Activated CD4-positive, alpha-beta T cell treated with anti-CD3 and anti-CD28 coated beads, Interleukin-2, amount 10 ng/mL, durations not matched to agents 7 days and 5 days (primary cell): ENCODE results near the gene CAMSAP1. TPM values are rescaled to one million over a fixed set of nuclear protein-coding genes. Genes with fewer than 3 reads are reported as not detected.
"Not testable (repeated sequence)": the region's sequence is repeated elsewhere in the genome, so short reads cannot be mapped to it uniquely, and the experiment has no call there.

Source experiments
- CTCF ChIA-PET: fragments of 350-600 bp; sonication (Branson Sonifier 250); formaldehyde crosslinking; loops from one replicate; lab custom pipeline; 2021; ENCODE audit warnings: antibody characterized with exemption; lab: Charles Lee
- POLR2A ChIA-PET: fragments of 350-600 bp; sonication (Branson Sonifier 250); formaldehyde crosslinking; loops from one replicate; lab custom pipeline; 2021; ENCODE audit warnings: antibody characterized with exemption; lab: Charles Lee
- DNase-seq: peaks from one replicate; pipeline ENCODE4 v3.0.0-alpha.2; 2020
- H3K27ac Mint-ChIP-seq: one replicate; pipeline ENCODE4 v1.8.0; 2021; ENCODE audit warnings: mild to moderate bottlenecking, moderate library complexity, mixed read lengths
- H3K27me3 Mint-ChIP-seq: one replicate; pipeline ENCODE4 v1.8.0; 2021; ENCODE audit warnings: mixed read lengths
- H3K36me3 Mint-ChIP-seq: one replicate; pipeline ENCODE4 v1.8.0; 2021; ENCODE audit warnings: low read depth, mixed read lengths
- H3K4me1 Mint-ChIP-seq: one replicate; pipeline ENCODE4 v1.8.0; 2021; ENCODE audit warnings: mixed read lengths
- H3K4me3 Mint-ChIP-seq: one replicate; pipeline ENCODE4 v1.8.0; 2021; ENCODE audit warnings: mild to moderate bottlenecking, moderate library complexity, mixed read lengths
- H3K9me3 Mint-ChIP-seq: one replicate; pipeline ENCODE4 v1.8.0; 2021; ENCODE audit warnings: mixed read lengths
- total RNA-seq, 2 experiments: library from RNA; stranded (reverse); gene quantifications; one replicate each; pipeline ENCODE4 v1.2.3, GENCODE V29; 2021

Gene CAMSAP1
- total RNA-seq, 2 experiments from 2014 or later, result 20.4 to 22.7 TPM

DNA sequence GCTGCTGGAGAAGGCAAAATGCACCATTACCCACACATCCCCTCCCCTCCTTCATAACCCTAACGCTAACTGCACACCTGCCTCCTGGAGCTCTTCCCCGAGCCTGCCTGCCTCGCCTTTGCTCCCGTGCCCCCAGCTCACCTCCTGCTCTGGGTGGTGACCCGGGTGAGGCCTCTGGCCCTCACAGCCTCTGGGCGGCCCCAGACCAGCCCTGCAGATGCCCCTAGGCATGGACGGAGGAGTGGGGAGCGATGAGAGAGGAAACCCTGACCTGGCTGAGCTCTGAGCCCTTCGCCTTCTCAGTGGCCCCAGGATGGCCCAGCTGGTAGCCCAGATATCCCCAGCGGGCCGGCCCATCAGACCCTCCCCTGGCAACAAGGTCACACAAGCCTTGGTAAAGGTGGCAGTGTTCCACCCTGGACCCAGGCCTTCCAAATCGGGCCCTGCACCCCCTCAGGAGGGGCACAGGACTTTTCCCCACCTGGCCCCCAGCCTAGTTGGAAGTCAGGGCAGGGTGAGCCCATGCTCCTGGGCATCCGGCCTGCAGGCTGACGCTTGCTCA, 14.5 kb upstream of the CAMSAP1 start:
- CTCF ChIA-PET, result no interaction called here
- Mint-ChIP-seq H3K9me3 (peaks cover 15% of the 10 kb centered on the region), H3K27me3 (no peaks in the 10 kb centered on the region), H3K36me3 (peaks cover 5% of the 10 kb centered on the region), H3K4me1 (peaks cover 12% of the 10 kb centered on the region), H3K27ac (no peak overlapping the region), H3K4me3 (no peak overlapping the region)
- POLR2A ChIA-PET, result no interaction called here
- no peak for DNase-seq

DNA sequence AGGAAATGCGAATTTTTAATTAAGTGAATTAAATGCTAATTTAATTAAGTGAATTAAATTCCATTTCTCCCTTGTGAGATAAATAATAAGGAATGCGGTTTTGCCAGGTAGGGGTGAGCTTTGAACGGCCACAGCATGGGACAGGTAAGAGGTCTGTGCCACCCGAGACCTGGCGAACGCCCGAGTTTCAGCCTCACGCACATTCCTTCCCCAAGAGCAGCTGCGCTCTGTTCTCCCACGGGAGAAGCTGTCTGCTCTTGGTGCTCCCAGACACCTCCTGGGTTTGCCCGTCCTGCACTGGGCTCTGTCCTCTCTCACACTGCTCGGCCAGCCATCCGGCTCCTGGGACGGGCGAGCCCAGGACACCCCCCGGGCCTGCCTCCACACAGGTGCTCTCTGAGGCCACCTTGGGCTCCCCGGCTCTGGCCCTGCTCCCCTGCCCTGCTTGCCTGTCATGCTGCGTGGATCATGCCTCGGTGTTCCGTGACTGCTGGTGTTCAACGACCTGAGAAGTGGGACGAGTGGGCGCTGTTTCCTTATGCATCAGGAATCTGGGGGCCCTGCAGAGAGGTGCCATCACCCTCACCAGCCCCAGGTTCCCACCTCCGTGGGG, 13.7 kb upstream of the CAMSAP1 start:
- Mint-ChIP-seq H3K27ac (no peak overlapping the region), H3K9me3 (peaks cover 21% of the 10 kb centered on the region), H3K4me1 (peaks cover 10% of the 10 kb centered on the region), H3K4me3 (no peak overlapping the region), H3K36me3 (peaks cover 13% of the 10 kb centered on the region), H3K27me3 (no peaks in the 10 kb centered on the region)
- CTCF ChIA-PET, result no interaction called here
- POLR2A ChIA-PET, result no interaction called here
- DNase-seq, result no peak

GRCh38 chr9:135920256-135920930, 13.0 kb upstream of the CAMSAP1 start:
- Mint-ChIP-seq H3K27me3 (no peaks in the 10 kb centered on the region), H3K9me3 (peaks cover 26% of the 10 kb centered on the region), H3K4me3 (no peak overlapping the region), H3K36me3 (peaks cover 20% of the 10 kb centered on the region), H3K27ac (no peak overlapping the region), H3K4me1 (peaks cover 7% of the 10 kb centered on the region)
- ChIA-PET POLR2A (no interaction called here), CTCF (no interaction called here)
- no peak for DNase-seq

GRCh38 chr9:135919318-135919890, 12.1 kb upstream of the CAMSAP1 start:
- Mint-ChIP-seq H3K9me3 (peaks cover 36% of the 10 kb centered on the region), H3K27ac (no peak overlapping the region), H3K4me1 (no peaks in the 10 kb centered on the region), H3K36me3 (peaks cover 29% of the 10 kb centered on the region), H3K27me3 (no peaks in the 10 kb centered on the region), H3K4me3 (no peak overlapping the region)
- CTCF ChIA-PET, result interaction anchor here (0.6 kb wide), 1 partner anchor 501 kb away, joined by 3 read pairs; no protein-coding TSS in a partner anchor
- POLR2A ChIA-PET, result no interaction called here
- no peak for DNase-seq

DNA sequence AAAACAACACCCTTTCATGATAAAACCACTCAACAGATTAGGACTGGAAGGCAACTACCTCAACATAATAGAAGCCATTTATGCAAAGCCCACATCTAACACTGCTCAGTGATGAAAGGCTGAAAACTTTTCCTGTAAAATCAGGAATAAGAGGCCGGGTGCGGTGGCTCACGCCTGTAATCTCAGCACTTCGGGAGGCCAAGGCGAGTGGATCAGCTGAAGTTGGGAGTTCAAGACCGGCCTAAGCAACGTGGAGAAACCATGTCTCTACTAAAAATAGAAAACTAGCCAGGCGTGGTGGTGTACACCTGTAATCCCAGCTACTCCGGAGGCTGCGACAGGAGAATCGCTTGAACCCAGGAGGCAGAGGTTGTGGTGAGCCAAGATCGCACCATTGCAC, 8.9 kb upstream of the CAMSAP1 start:
- H3K4me1 Mint-ChIP-seq, H3K27ac Mint-ChIP-seq, DNase-seq, H3K4me3 Mint-ChIP-seq, POLR2A ChIA-PET, H3K27me3 Mint-ChIP-seq: not testable (repeated sequence)
- peaks cover 42% of the 10 kb centered on the region for H3K9me3 Mint-ChIP-seq
- CTCF ChIA-PET, result interaction anchor here (0.5 kb wide), 1 partner anchor 24 kb away, joined by 3 read pairs; no protein-coding TSS in a partner anchor
- H3K36me3 Mint-ChIP-seq, result peaks cover 48% of the 10 kb centered on the region

DNA sequence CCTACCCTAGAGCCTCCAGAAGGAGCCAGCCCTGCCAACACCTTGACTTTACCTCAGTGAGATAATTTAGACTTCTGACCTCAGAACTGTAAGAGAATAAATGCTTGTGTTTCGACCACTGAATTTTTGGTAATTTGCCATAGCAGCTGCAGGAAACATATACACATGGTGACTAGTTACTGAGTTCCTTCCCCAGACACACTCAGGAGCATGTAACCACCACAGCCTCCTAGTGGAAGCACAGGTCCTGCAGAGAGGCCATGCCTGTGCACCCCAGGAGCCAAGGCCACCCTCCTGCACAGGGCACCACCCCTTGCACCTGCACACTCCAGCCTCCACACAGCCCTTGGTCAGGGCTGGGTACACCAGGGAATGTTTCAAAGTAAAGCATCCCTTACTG, 7.6 kb upstream of the CAMSAP1 start:
- CTCF ChIA-PET, result no interaction called here
- H3K9me3 Mint-ChIP-seq, result peaks cover 42% of the 10 kb centered on the region
- peaks cover 61% of the 10 kb centered on the region for H3K36me3 Mint-ChIP-seq
- POLR2A ChIA-PET, result no interaction called here
- H3K27ac Mint-ChIP-seq, result no peak overlapping the region
- H3K27me3 Mint-ChIP-seq, result no peaks in the 10 kb centered on the region
- H3K4me3 Mint-ChIP-seq, result no peak overlapping the region
- H3K4me1 Mint-ChIP-seq, result peaks cover 10% of the 10 kb centered on the region
- DNase-seq, result no peak

DNA sequence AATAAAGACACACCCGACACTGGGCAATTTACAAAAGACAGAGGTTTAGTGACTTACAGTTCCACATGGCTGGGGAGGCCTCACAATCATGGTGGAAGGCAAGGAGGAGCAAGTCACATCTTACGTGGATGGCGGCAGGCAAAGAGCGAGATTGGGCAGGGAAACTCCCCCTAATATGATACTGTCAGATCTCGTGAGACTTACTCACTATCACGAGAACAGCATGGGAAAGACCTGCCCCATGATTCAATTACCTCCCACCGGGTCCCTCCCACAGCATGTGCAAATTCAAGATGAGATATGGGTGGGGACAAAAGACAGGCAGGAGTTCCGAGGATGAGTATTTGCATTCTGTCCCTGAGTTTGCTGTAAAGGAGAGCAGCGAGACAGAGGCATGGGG, 3.9 kb upstream of the CAMSAP1 start:
- Mint-ChIP-seq H3K4me1 (peaks cover 26% of the 10 kb centered on the region), H3K36me3 (peaks cover 63% of the 10 kb centered on the region), H3K9me3 (peaks cover 22% of the 10 kb centered on the region)
- CTCF ChIA-PET, H3K4me3 Mint-ChIP-seq, H3K27me3 Mint-ChIP-seq, POLR2A ChIA-PET, DNase-seq, H3K27ac Mint-ChIP-seq: not testable (repeated sequence)

GRCh38 chr9:135910757-135911156, 3.4 kb upstream of the CAMSAP1 start:
- Mint-ChIP-seq H3K27ac (no peak overlapping the region), H3K4me3 (no peak overlapping the region), H3K9me3 (peaks cover 18% of the 10 kb centered on the region), H3K27me3 (no peaks in the 10 kb centered on the region), H3K36me3 (peaks cover 58% of the 10 kb centered on the region), H3K4me1 (peaks cover 31% of the 10 kb centered on the region)
- DNase-seq, result no peak
- CTCF ChIA-PET, result interaction anchor here (0.6 kb wide), 1 partner anchor 81 kb away, joined by 3 read pairs; no protein-coding TSS in a partner anchor
- POLR2A ChIA-PET, result no interaction called here

- no peak overlapping the region for H3K27ac Mint-ChIP-seq
These were observed 2.9 kb upstream of the CAMSAP1 start for GRCh38 chr9:135910216-135910615.

DNA sequence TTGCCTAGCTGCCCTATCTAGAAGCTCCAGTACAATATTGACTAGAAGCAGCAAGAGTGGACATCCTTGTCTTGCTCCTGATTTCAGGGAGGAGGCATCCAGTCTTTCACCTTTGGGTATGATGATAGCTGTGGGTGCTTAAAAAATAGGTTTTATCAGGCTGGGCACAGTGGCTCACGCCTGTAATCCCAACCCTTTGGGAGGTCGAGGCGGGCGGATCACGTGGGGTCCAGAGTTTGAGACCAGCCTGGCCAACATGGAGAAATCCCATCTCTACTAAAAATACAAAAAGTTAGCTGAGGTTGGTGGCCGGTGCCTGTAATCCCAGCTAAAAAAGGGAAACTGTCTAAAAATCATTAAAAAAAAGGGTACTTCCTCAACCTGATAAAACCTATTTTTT, 2.0 kb upstream of the CAMSAP1 start:
- DNase-seq, result no peak
- peak overlapping the region; percentile 86 for H3K27ac Mint-ChIP-seq
- H3K36me3 Mint-ChIP-seq, result peaks cover 47% of the 10 kb centered on the region
- H3K27me3 Mint-ChIP-seq, result no peaks in the 10 kb centered on the region
- H3K4me1 Mint-ChIP-seq, result peaks cover 41% of the 10 kb centered on the region
- POLR2A ChIA-PET, result no interaction called here
- peaks cover 6% of the 10 kb centered on the region for H3K9me3 Mint-ChIP-seq
- CTCF ChIA-PET, result interaction anchor here (1.5 kb wide), 1 partner anchor 45 kb away, joined by 4 read pairs; no protein-coding TSS in a partner anchor
- peak overlapping the region; percentile 68 for H3K4me3 Mint-ChIP-seq

More at GRCh38 chr9:135910216-135910615, 2.9 kb upstream of the CAMSAP1 start:
- Mint-ChIP-seq H3K36me3 (peaks cover 53% of the 10 kb centered on the region), H3K4me3 (no peak overlapping the region), H3K27me3 (no peaks in the 10 kb centered on the region), H3K9me3 (peaks cover 14% of the 10 kb centered on the region), H3K4me1 (peaks cover 37% of the 10 kb centered on the region)
- ChIA-PET POLR2A (no interaction called here), CTCF (interaction anchor here (0.6 kb wide), 1 partner anchor 82 kb away, joined by 3 read pairs; no protein-coding TSS in a partner anchor)
- no peak for DNase-seq

GRCh38 chr9:135908754-135909204, 1.4 kb upstream of the CAMSAP1 start:
- no peaks in the 10 kb centered on the region for H3K27me3 Mint-ChIP-seq
- peak overlapping the region; percentile 86 for H3K27ac Mint-ChIP-seq
- ChIA-PET POLR2A (no interaction called here), CTCF (interaction anchor here (1.5 kb wide), 1 partner anchor 45 kb away, joined by 4 read pairs; no protein-coding TSS in a partner anchor)
- DNase-seq, result no peak
- H3K9me3 Mint-ChIP-seq, result peaks cover 4% of the 10 kb centered on the region
- peaks cover 41% of the 10 kb centered on the region for H3K4me1 Mint-ChIP-seq
- peak overlapping the region; percentile 68 for H3K4me3 Mint-ChIP-seq
- H3K36me3 Mint-ChIP-seq, result peaks cover 44% of the 10 kb centered on the region

GRCh38 chr9:135908093-135908753, 877 bp upstream of the CAMSAP1 start:
- Mint-ChIP-seq H3K4me1 (peaks cover 44% of the 10 kb centered on the region), H3K4me3 (peak overlapping the region; percentile 68), H3K27ac (peak overlapping the region; percentile 86), H3K36me3 (peaks cover 38% of the 10 kb centered on the region), H3K9me3 (no peaks in the 10 kb centered on the region), H3K27me3 (no peaks in the 10 kb centered on the region)
- ChIA-PET POLR2A (no interaction called here), CTCF (interaction anchor here (1.5 kb wide), 1 partner anchor 44 kb away, joined by 4 read pairs; no protein-coding TSS in a partner anchor)
- no peak for DNase-seq
